Sigmoid colon (tissue), 3 donors: ENCODE measurements around the gene SIPA1L3.

Experiments
- POLR2A ChIP-seq, 2 donors: fragments of 450-650 bp; IDR thresholded peaks; one replicate each; pipeline ENCODE4 v1.6.1; 2016; ENCODE audit warnings: antibody characterized with exemption in 2 of 2, mild to moderate bottlenecking in 2 of 2, moderate library complexity in 2 of 2
- TF ChIP-seq, protein P1 (sequence below), 4 experiments: fragments of 450-650 bp in 3 of 4; fragments of 200-600 bp in 1 of 4; IDR thresholded peaks; one replicate each; pipeline ENCODE4 v1.5.1; 2016 to 2019; ENCODE audit warnings: antibody characterized with exemption in 4 of 4, mild to moderate bottlenecking in 3 of 4, moderate library complexity in 2 of 4

DNA sequence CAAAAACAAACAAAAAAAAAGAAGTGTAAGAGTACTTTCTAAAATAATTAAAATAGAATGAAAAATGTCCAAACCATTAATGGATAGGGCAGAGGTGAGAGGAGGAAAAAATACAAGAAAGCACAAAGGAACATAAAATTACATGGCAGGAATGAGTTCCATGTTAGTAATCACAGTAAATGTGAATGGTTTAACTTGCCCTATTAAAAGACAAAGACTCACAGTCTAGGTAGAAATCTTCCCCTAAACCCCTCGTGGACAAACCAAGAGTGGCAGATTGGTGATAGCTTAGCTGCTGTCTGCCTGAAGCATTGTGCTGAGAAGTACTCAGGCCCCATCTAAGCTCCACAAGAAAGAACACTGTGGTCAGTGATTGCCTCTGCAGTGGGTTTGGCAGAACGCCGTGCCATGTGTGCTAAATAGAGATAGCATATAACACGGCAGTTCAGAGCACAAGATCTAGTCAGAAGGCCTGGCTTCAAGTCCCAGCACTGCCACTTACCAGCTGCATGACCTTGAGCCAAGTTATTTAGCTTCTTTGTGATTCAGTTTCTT lies 213.5 kb downstream of the SIPA1L3 start:
- TF ChIP-seq, protein P1, sequence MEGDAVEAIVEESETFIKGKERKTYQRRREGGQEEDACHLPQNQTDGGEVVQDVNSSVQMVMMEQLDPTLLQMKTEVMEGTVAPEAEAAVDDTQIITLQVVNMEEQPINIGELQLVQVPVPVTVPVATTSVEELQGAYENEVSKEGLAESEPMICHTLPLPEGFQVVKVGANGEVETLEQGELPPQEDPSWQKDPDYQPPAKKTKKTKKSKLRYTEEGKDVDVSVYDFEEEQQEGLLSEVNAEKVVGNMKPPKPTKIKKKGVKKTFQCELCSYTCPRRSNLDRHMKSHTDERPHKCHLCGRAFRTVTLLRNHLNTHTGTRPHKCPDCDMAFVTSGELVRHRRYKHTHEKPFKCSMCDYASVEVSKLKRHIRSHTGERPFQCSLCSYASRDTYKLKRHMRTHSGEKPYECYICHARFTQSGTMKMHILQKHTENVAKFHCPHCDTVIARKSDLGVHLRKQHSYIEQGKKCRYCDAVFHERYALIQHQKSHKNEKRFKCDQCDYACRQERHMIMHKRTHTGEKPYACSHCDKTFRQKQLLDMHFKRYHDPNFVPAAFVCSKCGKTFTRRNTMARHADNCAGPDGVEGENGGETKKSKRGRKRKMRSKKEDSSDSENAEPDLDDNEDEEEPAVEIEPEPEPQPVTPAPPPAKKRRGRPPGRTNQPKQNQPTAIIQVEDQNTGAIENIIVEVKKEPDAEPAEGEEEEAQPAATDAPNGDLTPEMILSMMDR (IDR thresholded peaks at IDR 0.05) = no peak
- TF ChIP-seq POLR2A (IDR thresholded peaks at IDR 0.05) = no peak
